IMR-90 (cell line): ENCODE measurements around the gene ZSWIM5. TPM values are rescaled to one million over a fixed set of nuclear protein-coding genes. Genes with fewer than 3 reads are reported as not detected.

Experiments
- ATAC-seq: fragments of 200-7000 bp; cut with Tn5 transposase; 2 replicates; pipeline ENCODE4 v1.9.1; 2020; ENCODE audit warnings: low read depth, mild to moderate bottlenecking, moderate library complexity
- BruUV-seq: library from RNA; stranded (reverse); fragments of 400-500 nt; replicated peaks from 2 replicates; lab custom pipeline; 2021; lab: Mats Ljungman, UMichigan
- CTCF ChIA-PET: fragments of 300-600 bp; formaldehyde crosslinking; extraction: SDS; loops from one replicate; lab custom pipeline; 2021; ENCODE audit warnings: antibody characterized with exemption; lab: Yijun Ruan, JAX
- POLR2A ChIA-PET: fragments of 300-600 bp; sonication (Branson Sonifier 250); formaldehyde crosslinking; loops from one replicate; lab custom pipeline; 2022; ENCODE audit warnings: antibody characterized with exemption; ENCODE audit not compliant: unreplicated experiment; lab: Charles Lee
- DNase-seq: peaks from one replicate; pipeline ENCODE4 v3.0.0; 2013
- H2AFZ ChIP-seq: replicated peaks from 2 replicates; pipeline ENCODE3; 2013; ENCODE audit warnings: low read length, mild to moderate bottlenecking; ENCODE audit not compliant: poor library complexity
- H2AK5ac ChIP-seq: 2 replicates; pipeline ENCODE4 v1.6.1; 2013; ENCODE audit warnings: low read depth, low read length, inconsistent platforms
- H2AK9ac ChIP-seq: replicated peaks from 2 replicates; pipeline ENCODE3; 2013; ENCODE audit warnings: mild to moderate bottlenecking, low read depth, low read length, moderate library complexity; ENCODE audit not compliant: poor library complexity
- H2BK120ac ChIP-seq: 2 replicates; pipeline ENCODE4 v1.6.1; 2013; ENCODE audit warnings: low read depth, low read length, inconsistent platforms
- H2BK15ac ChIP-seq: 3 replicates; pipeline ENCODE4 v1.6.1; 2013; ENCODE audit warnings: low read depth, low read length, inconsistent platforms
- H2BK20ac ChIP-seq: 2 replicates; pipeline ENCODE4 v1.6.1; 2013; ENCODE audit warnings: low read depth, mild to moderate bottlenecking, inconsistent platforms, low read length, moderate library complexity
- H2BK5ac ChIP-seq: 2 replicates; pipeline ENCODE4 v1.6.1; 2013; ENCODE audit warnings: mild to moderate bottlenecking, low read depth, low read length, inconsistent platforms; ENCODE audit not compliant: poor library complexity, severe bottlenecking
- H3K14ac ChIP-seq: replicated peaks from 2 replicates; pipeline ENCODE4 v1.6.1; 2013; ENCODE audit warnings: low read depth, low read length, inconsistent platforms
- H3K18ac ChIP-seq: 2 replicates; pipeline ENCODE4 v1.6.1; 2013; ENCODE audit warnings: low read depth, low read length, control low read depth
- H3K23ac ChIP-seq: 2 replicates; pipeline ENCODE4 v1.6.1; 2013; ENCODE audit warnings: low read depth, low read length, inconsistent platforms
- H3K27ac ChIP-seq: 2 replicates; pipeline ENCODE4 v1.5.1; 2013; ENCODE audit warnings: mild to moderate bottlenecking, control low read depth, low read length; ENCODE audit not compliant: insufficient read depth
- H3K27me3 ChIP-seq: 2 replicates; pipeline ENCODE4 v1.6.1; 2013; ENCODE audit warnings: low read length; ENCODE audit not compliant: control insufficient read depth, insufficient read depth
- H3K36me3 ChIP-seq: 2 replicates; pipeline ENCODE4 v1.6.1; 2013; ENCODE audit warnings: low read length, mixed read lengths; ENCODE audit not compliant: control insufficient read depth, insufficient read depth
- H3K4ac ChIP-seq: 2 replicates; pipeline ENCODE4 v1.6.1; 2013; ENCODE audit warnings: low read depth, low read length, inconsistent platforms
- H3K4me1 ChIP-seq: 2 replicates; pipeline ENCODE4 v1.6.1; 2013; ENCODE audit warnings: low read length, mixed read lengths; ENCODE audit not compliant: control insufficient read depth, insufficient read depth
- H3K4me2 ChIP-seq: 2 replicates; pipeline ENCODE4 v1.6.1; 2013; ENCODE audit warnings: low read depth, mild to moderate bottlenecking, control low read depth, low read length, moderate library complexity
- H3K4me3 ChIP-seq: 2 replicates; pipeline ENCODE4 v1.5.1; 2013; ENCODE audit warnings: low read depth, mild to moderate bottlenecking, control low read depth, low read length, moderate library complexity; ENCODE audit not compliant: insufficient read depth
- H3K56ac ChIP-seq: 2 replicates; pipeline ENCODE4 v1.6.1; 2013; ENCODE audit warnings: low read length, inconsistent platforms; ENCODE audit not compliant: insufficient read depth; ENCODE audit errors: extremely low read depth
- H3K79me1 ChIP-seq, 2 experiments: 2 replicates each; pipeline ENCODE4 v1.6.1; 2013; ENCODE audit warnings: low read length in 2 of 2, inconsistent platforms in 1 of 2, low read depth in 1 of 2
- H3K9ac ChIP-seq: 2 replicates; pipeline ENCODE4 v1.6.1; 2013; ENCODE audit warnings: low read depth, low read length, control low read depth
- H3K9me1 ChIP-seq: 2 replicates; pipeline ENCODE4 v1.6.1; 2013; ENCODE audit warnings: low read length, inconsistent platforms; ENCODE audit not compliant: insufficient read depth
- H3K9me3 ChIP-seq: 2 replicates; pipeline ENCODE4 v1.6.1; 2013; ENCODE audit warnings: low read length; ENCODE audit not compliant: control insufficient read depth, insufficient read depth
- H4K20me1 ChIP-seq: 2 replicates; pipeline ENCODE4 v1.6.1; 2013; ENCODE audit warnings: low read length, inconsistent platforms; ENCODE audit not compliant: insufficient read depth
- H4K5ac ChIP-seq: 2 replicates; pipeline ENCODE4 v1.6.1; 2013; ENCODE audit warnings: mild to moderate bottlenecking, low read depth, low read length, control low read depth
- H4K8ac ChIP-seq, 2 experiments: 2 replicates each; pipeline ENCODE4 v1.6.1; 2013; ENCODE audit warnings: low read depth in 2 of 2, low read length in 2 of 2, control low read depth in 1 of 2, inconsistent platforms in 1 of 2
- H4K91ac ChIP-seq: 2 replicates; pipeline ENCODE4 v1.6.1; 2013; ENCODE audit warnings: low read depth, low read length, inconsistent platforms; ENCODE audit not compliant: insufficient read depth
- BHLHE40 ChIP-seq: fragments of 150-350 bp; IDR thresholded peaks from 2 replicates; pipeline ENCODE4 v1.6.1; 2016; ENCODE audit warnings: mild to moderate bottlenecking, low read depth, low read length
- CTCF ChIP-seq: conservative IDR thresholded peaks from 2 replicates; pipeline ENCODE4 v1.5.1; 2012; ENCODE audit warnings: mild to moderate bottlenecking, low read depth, low read length, improper control_type of control experiment
- MAFK ChIP-seq: IDR thresholded peaks from 2 replicates; pipeline ENCODE4 v1.6.1; 2012; ENCODE audit warnings: low read depth, low read length, improper control_type of control experiment
- NFE2L2 ChIP-seq: fragments of 150-350 bp; IDR thresholded peaks from 2 replicates; pipeline ENCODE4 v1.6.1; 2016; ENCODE audit warnings: low read depth, mild to moderate bottlenecking, low read length
- POLR2A ChIP-seq: IDR thresholded peaks from 2 replicates; pipeline ENCODE4 v1.6.1; 2012; ENCODE audit warnings: mild to moderate bottlenecking, low read depth, low read length
- RAD21 ChIP-seq: IDR thresholded peaks from 2 replicates; pipeline ENCODE4 v1.6.1; 2012; ENCODE audit warnings: low read length, improper control_type of control experiment
- SMC3 ChIP-seq: fragments of 150-350 bp; IDR thresholded peaks from 2 replicates; pipeline ENCODE4 v1.6.1; 2016; ENCODE audit warnings: low read depth, mild to moderate bottlenecking, antibody characterized with exemption, low read length, moderate library complexity
- WGBS, 2 experiments: methylation state at CpG; one replicate each; pipeline versions ENCODE4 v1.1.5 to v1.1.7; 2013; ENCODE audit warnings: missing lambda C conversion rate in 2 of 2; ENCODE audit not compliant: insufficient read length in 1 of 2; ENCODE audit errors: extremely low coverage in 2 of 2; 5-methylcytosine and 5-hydroxymethylcytosine counted together
- dilution Hi-C: fragments of 300-500 bp; cut with HindIII; formaldehyde crosslinking; loops from one replicate; pipeline ENCODE4 v1.14.3; 2018; ENCODE audit warnings: low sequenced_read_pairs; ENCODE audit not compliant: unreplicated experiment
- in situ Hi-C: fragments of 300-500 bp; cut with MboI; formaldehyde crosslinking; loops from 3 replicates; pipeline ENCODE4 v1.14.3; 2019; ENCODE audit warnings: low sequenced_read_pairs, inconsistent platforms, mixed read lengths
- intact Hi-C: fragments of 100-400 bp; cut with micrococcal nuclease; formaldehyde crosslinking; loops from 2 replicates; pipeline ENCODE4 v1.10.0; 2022
- polyA plus RNA-seq, 3 experiments: library from polyadenylated mRNA; depleted of rRNA; stranded (reverse); fragments of >200 nt; gene quantifications; 2 replicates each; pipeline ENCODE4 v1.2.3, GENCODE V29; 2012; ENCODE audit warnings: low replicate concordance in 1 of 3
- total RNA-seq: library from RNA; depleted of rRNA; stranded (reverse); fragments of >200 nt; gene quantifications from 2 replicates; pipeline ENCODE4 v1.2.3, GENCODE V29; 2012

The ZSWIM5 gene
- total and polyA plus RNA-seq, 2 of the 4 experiments (the other 2 are of a cell fraction), result under 0.01 to 0.03 TPM

GRCh38 chr1:45084562-45084961 is 121.8 kb downstream of the ZSWIM5 start:
- no peak for ATAC-seq
- no TSS peak for BruUV-seq
- intact Hi-C loops, result no loop called here

More at GRCh38 chr1:45084562-45084961, 121.8 kb downstream of the ZSWIM5 start:
- no peak overlapping the region for H3K4ac ChIP-seq
- no peak overlapping the region for H3K23ac ChIP-seq
- H2BK5ac ChIP-seq, result no peak overlapping the region
- no peak overlapping the region for H3K9ac ChIP-seq
- no peaks in the 10 kb centered on the region for H3K79me1 ChIP-seq
- no peak overlapping the region for H4K8ac ChIP-seq
- no peak overlapping the region for H4K5ac ChIP-seq
- POLR2A ChIA-PET, result no interaction called here
- no peak overlapping the region for H2BK20ac ChIP-seq
- H2BK120ac ChIP-seq, result no peak overlapping the region
- no peak overlapping the region for H2AFZ ChIP-seq
- H3K9me1 ChIP-seq, result no peaks in the 10 kb centered on the region
- dilution Hi-C loops (no loop called here), in situ Hi-C loops (no loop called here)
- CTCF ChIA-PET, result no interaction called here
- no peak overlapping the region for H4K91ac ChIP-seq
- H3K56ac ChIP-seq, result no peak overlapping the region
- no CpG with 5 or more reads among the region's 1 CpG for WGBS, 2 experiments
- H4K20me1 ChIP-seq, result no peaks in the 10 kb centered on the region
- no peak overlapping the region for H2AK9ac ChIP-seq
- no peak overlapping the region for H3K18ac ChIP-seq
- H3K9me3 ChIP-seq, result no peaks in the 10 kb centered on the region
- H3K14ac ChIP-seq, result no peak overlapping the region
- TF ChIP-seq NFE2L2, result no peak
- no peak for TF ChIP-seq SMC3
- no peak for TF ChIP-seq MAFK
- no peak for TF ChIP-seq BHLHE40
- TF ChIP-seq CTCF, result no peak
- no peak for TF ChIP-seq POLR2A
- TF ChIP-seq RAD21, result no peak
- H3K27ac ChIP-seq, result no peak overlapping the region
- no peak overlapping the region for H3K4me3 ChIP-seq
- H3K36me3 ChIP-seq, result no peaks in the 10 kb centered on the region
- H2AK5ac ChIP-seq, result no peak overlapping the region
- H3K27me3 ChIP-seq, result peaks cover 2% of the 10 kb centered on the region
- DNase-seq, result no peak
- H3K4me2 ChIP-seq, result no peak overlapping the region
- no peak overlapping the region for H2BK15ac ChIP-seq
- no peaks in the 10 kb centered on the region for H3K4me1 ChIP-seq
